ENCODE measurements around the gene LRCH3.
A peak's percentile ranks its signal among the peaks of the same experiment; 100 is the strongest.

The LRCH3 gene

DNA sequence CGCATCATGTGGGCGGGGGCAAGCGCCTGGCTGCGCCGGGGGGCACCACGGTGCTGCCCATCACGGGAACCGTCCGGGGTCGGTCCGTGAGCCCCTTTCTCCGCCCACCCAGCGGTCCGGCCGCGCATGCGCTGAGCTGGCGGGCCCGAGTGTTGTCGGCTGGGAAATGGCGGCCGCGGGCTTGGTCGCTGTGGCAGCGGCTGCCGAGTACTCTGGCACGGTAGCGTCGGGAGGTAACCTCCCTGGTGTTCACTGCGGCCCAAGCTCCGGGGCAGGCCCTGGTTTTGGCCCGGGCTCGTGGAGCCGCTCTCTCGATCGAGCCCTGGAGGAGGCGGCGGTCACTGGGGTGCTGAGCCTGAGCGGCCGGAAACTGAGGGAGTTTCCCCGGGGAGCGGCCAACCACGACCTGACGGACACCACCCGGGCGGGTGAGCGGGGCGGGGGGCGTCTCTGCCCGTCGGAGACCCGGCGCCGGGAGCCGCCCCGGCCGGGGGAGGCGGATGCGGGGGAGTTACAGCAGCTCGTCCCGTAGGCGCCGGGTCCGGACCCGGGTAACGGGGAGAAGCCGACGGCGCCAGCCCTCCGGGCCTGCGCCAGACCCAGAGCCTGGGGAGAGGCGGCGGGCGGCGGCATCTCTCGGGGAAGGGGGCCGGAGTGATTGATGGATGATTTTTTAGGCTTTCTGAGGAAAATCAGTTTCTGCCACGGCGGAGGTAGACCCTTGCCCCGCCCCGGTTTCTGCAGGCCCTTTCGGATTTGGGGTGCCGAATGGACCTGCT is at the start of gene LRCH3:
TSS of gene LRCH3 (plus strand) at position 142 of the 779 bp plus-strand sequence. CDS start at position 167, 25 bp downstream.
- peak; percentile 75 for DNase-seq (ENCODE audit: low read depth)

DNA sequence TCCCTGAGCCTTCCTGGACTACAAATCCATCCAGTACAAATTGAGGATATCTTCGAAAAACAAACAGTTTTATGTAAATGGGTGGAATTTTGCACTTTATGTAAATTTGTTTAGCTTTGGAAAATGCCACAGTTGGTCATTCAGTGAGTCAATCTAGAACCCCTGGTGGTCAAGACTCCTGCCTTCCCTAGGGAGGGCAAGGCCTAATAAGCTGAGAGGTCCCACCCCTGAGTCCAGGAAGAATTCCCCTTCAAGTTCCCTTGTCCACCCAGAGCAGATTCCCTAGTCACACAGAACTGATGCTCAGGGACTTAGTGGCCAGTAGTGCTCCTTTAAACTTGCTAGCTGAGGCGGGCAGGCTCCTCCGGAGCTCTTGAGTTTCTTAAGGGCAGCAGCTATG is 48.3 kb upstream of the LRCH3 start:
- DNase-seq (ENCODE audit: low read depth) = no peak

- peak; percentile 22 for DNase-seq (ENCODE audit: low read depth)
Measured at GRCh38 chr3:197746209-197746608, 44.8 kb upstream of the LRCH3 start.

- peak; percentile 16 for DNase-seq (ENCODE audit: low read depth)
Measured at GRCh38 chr3:197746801-197747237, 44.2 kb upstream of the LRCH3 start.

DNA sequence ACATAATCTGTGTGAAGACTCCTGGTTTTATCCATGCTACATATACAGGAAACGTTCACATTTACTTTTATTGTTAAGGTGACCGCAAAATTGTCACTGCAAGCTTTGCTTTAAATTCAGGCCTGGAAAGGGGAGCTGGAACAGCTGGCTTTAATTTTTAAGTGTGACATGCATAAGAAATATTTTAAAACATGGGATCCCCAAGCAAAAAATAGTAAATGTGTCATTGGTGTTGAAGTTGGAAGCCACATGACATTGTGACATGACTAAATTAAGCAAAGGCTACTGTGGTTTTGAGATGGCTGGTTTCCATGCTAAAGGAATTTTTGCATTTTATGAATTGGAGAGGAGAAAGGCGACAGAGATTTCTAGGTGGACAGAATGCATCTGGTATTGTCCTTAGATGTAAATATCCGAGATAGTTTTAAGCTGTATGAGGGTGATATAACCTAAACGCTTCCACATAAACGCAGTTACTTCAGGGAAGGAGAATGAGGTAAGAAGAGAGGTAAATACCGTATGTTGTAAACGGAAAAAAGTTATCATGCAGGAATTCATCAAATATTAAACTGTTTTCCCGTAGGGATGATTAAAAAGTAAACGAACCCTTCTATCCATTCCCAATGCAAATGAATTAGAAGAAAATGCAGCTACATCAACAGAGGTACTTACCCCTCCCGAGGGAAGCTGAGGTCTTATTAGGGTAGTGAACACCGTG is 42.3 kb upstream of the LRCH3 start:
- DNase-seq (ENCODE audit: low read depth) = no peak

- peak; percentile 61 for DNase-seq (ENCODE audit: low read depth)
Measured at GRCh38 chr3:197749315-197749600, 41.8 kb upstream of the LRCH3 start.

- peak; percentile 83 for DNase-seq (ENCODE audit: low read depth)
Measured at GRCh38 chr3:197749601-197750395, 41.3 kb upstream of the LRCH3 start, which contains the start of gene FYTTD1. TSS of gene FYTTD1 (plus strand) at chr3:197749883. CDS start at chr3:197749972, 89 bp downstream.

GRCh38 chr3:197750396-197750831 is 40.6 kb upstream of the LRCH3 start:
- peak; percentile 78 for DNase-seq (ENCODE audit: low read depth)

DNA sequence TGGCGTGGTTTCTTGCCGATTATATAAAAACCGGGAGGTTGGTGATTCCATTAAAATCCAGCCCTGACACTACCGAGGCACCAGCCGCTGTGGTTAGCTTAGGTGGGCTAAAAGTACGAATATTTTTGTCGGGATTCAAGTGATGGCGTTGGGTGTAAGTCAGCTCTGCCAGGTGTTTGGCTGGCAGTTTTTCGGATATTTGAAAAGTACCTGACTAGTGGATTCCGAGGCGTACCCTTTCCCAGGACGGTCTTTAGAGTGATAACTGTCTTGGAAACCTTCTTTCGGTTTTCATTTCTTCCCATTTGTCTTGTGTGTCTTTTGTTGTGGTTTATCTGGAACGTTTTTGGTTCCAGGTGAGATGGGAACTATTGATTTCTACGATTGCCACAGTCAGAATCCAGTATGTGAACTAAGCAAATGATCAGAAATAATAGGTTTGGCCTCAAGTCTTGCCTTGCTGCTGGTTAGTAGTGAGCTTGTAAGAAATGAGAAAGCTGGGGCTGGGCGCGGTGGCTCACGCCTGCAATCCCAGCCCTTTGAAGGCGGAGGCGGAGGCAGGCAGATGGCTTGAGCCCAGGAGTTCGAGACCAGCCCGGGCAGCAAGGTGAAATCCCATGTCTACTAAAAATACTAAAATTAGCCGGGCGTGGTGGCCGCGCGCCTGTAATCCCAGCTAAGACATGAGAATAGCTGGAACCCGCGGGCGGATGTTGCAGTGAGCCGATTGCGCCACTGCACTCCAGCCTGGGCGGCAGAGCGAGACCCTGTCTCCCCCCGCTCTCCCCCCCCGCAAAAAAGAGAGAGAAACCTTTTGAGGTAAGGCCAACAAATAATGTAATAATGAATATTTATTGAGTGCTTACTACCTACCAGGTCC is 40.0 kb upstream of the LRCH3 start:
- peak; percentile 56 for DNase-seq (ENCODE audit: low read depth)

GRCh38 chr3:197752107-197752506 is 38.9 kb upstream of the LRCH3 start:
- no peak for DNase-seq (ENCODE audit: low read depth)

DNA sequence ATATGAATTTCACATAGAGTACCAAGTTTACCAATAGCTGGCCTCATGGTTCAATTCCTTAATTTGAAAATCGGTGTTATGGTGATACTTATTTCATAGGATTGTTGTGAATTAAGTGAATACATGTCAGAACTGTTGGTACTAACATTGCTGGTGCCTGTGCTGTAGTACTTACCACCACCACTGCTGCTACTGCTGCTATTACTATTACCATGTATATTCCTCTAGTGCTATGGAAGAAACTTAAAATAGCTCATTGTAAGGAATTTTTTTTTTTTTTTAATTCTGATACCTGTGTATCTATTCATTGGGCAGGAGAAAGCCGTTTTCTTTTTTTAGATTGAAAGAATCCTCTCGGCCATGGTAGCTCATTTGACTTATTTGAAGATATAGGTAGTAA is 37.8 kb upstream of the LRCH3 start:
- no peak for DNase-seq (ENCODE audit: low read depth)

DNA sequence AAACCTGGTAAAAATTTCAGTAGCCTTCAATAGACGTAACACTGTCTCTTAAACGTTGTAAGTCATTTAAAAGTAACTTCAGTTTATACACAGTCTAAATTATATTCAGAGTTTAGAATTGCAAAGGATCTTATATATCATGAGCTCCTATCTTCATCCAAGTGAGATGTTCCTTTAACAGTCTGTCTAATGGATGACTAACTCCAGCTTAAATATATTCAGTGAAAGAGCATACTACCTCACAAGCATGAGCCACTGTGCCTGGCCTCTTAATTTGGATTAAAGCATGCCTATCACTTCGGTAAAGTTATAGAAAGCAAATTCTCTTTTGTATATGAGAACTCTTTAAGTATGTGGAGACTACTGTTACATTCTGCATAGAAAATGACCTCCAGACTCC is 34.4 kb upstream of the LRCH3 start:
- peak; percentile 11 for DNase-seq (ENCODE audit: low read depth)

DNA sequence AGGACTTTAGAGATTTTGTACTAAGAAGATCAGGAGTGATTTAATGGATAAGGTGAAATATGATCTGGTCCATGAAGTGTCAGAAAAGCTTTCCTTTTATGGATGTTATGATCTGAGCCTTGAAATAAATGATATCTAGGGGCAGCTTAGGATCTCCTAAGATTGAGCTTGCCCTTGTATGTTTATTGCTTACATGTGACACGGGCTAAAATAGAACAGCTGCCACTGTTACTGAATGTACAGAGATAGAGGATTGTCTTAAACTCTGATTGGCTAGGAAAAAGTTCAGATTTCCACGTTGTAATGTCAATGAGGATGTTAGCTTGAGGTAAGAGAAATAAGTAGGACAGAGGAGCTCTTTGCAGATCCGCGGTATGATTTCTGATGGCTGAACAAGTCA is 32.5 kb upstream of the LRCH3 start:
- DNase-seq (ENCODE audit: low read depth) = no peak

GRCh38 chr3:197761784-197762183 is 29.3 kb upstream of the LRCH3 start:
- no peak for DNase-seq (ENCODE audit: low read depth)

GRCh38 chr3:197775317-197775716 is 15.7 kb upstream of the LRCH3 start:
- DNase-seq (ENCODE audit: low read depth) = no peak

DNA sequence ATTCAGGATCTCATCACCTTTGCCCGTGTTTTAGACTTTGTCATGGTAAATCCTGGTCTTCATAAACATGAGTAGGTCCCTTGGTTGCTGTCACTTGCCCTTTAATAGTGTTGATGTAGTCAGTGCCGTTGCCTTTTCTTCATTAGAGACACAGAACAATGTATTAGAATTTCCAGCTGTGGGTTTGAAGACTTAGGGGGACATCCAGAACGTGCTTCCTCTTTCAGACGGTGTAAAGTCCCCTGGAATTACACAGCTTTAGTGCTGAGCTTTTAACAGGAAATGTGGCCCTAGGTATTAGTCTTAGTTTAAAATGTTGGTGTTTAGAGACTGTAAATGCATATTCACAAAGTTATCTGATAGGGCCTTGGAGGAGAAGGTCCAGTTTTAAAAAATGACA is 8.8 kb upstream of the LRCH3 start:
- DNase-seq (ENCODE audit: low read depth) = no peak

DNA sequence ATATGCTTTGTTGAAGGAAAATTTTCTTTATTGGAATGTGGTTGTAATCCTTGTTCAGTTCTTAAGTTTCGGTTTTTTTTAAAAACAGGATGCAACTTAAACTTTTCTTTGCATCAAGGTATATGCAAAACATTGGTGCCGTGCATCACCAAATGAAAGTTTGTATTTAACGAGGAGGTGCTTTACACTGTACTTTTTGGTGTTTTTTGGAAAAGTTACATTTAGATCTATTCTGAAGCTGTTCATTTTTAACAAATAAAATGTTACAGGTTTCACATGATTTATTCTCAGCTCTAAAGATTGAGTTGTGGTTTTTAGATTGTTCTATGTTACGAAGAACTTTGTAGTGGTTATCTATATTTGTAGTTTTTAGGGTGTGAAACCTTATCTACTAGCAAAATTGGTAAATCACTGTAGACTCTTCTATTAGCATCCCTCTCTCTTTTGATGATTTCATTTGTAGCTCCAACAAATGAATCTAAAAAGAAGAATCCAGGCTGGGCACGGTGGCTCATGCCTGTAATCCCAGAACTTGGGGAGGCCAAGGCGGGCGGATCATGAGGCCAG is 7.0 kb upstream of the LRCH3 start:
- no peak for DNase-seq (ENCODE audit: low read depth)

GRCh38 chr3:197787412-197787811 is 3.6 kb upstream of the LRCH3 start:
- DNase-seq (ENCODE audit: low read depth) = peak; percentile 28

DNA sequence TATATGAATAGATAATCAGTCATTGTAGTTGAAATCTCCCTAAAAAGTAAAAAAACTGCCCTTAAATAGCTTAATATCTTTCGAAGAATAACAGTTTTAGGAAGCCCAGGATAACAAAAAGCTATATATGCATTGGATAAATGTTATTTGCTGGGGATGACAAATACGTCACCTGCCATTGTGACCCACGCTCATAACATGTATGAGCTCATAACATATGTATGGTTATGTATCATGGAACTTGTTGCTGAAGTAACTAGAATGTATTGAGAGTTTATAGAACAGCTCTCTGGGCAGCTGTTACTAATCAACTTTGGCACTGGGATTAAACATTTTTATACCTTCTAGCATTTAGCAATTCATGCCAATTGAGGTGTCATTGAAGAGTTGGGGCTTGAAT is 1.7 kb upstream of the LRCH3 start:
- no peak for DNase-seq (ENCODE audit: low read depth)

GRCh38 chr3:197790033-197790432 is 1.0 kb upstream of the LRCH3 start:
- DNase-seq (ENCODE audit: low read depth) = no peak

All from iris pigment epithelial cell (primary cell).